ENCODE data around the gene LRBA. TPM values are rescaled to one million over a fixed set of nuclear protein-coding genes. Genes with fewer than 3 reads are reported as not detected.
"Not testable (repeated sequence)": the region's sequence is repeated elsewhere in the genome, so short reads cannot be mapped to it uniquely, and the experiment has no call there.

Gene LRBA
- total and polyA plus RNA-seq, 4 donors: 11.8 to 149 (median 34.2) TPM

- H3K27ac ChIP-seq (ENCODE audit: low read depth in 1 of 2, low read length in 1 of 2): no peak overlapping the region
- H3K4me3 ChIP-seq: no peak overlapping the region
- no peaks in the 10 kb centered on the region for H3K36me3 ChIP-seq (ENCODE audit: control insufficient read depth in 4 of 4, insufficient read depth in 4 of 4, low read length in 4 of 4)
- H3K27me3 ChIP-seq (ENCODE audit: control insufficient read depth in 3 of 3, insufficient read depth in 3 of 3, low read length in 2 of 3): no peaks in the 10 kb centered on the region
- DNase-seq: no peak
- TF ChIP-seq, protein P1, sequence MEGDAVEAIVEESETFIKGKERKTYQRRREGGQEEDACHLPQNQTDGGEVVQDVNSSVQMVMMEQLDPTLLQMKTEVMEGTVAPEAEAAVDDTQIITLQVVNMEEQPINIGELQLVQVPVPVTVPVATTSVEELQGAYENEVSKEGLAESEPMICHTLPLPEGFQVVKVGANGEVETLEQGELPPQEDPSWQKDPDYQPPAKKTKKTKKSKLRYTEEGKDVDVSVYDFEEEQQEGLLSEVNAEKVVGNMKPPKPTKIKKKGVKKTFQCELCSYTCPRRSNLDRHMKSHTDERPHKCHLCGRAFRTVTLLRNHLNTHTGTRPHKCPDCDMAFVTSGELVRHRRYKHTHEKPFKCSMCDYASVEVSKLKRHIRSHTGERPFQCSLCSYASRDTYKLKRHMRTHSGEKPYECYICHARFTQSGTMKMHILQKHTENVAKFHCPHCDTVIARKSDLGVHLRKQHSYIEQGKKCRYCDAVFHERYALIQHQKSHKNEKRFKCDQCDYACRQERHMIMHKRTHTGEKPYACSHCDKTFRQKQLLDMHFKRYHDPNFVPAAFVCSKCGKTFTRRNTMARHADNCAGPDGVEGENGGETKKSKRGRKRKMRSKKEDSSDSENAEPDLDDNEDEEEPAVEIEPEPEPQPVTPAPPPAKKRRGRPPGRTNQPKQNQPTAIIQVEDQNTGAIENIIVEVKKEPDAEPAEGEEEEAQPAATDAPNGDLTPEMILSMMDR (IDR thresholded peaks at IDR 0.05; ENCODE audit: control extremely low read depth, extremely low read depth): no peak
- H3K9ac ChIP-seq (ENCODE audit: insufficient read depth in 1 of 2, low read length in 2 of 2): no peak overlapping the region
- H3K9me3 ChIP-seq (ENCODE audit: control insufficient read depth in 4 of 4, insufficient read depth in 3 of 4, low read length in 3 of 4): no peaks in the 10 kb centered on the region
- H3K4me1 ChIP-seq (ENCODE audit: control insufficient read depth in 5 of 5, insufficient read depth in 5 of 5, low read length in 5 of 5): peaks cover 0 to 3% (median 0%) of the 10 kb centered on the region in 5 donors
- ATAC-seq (ENCODE audit: insufficient read depth, low FRiP score): no peak
Observed at GRCh38 chr4:150562751-150563150, 452.3 kb downstream of the LRBA start.

- H3K4me1 ChIP-seq (ENCODE audit: control insufficient read depth in 5 of 5, insufficient read depth in 5 of 5, low read length in 5 of 5): peaks cover 0 to 3% (median 0%) of the 10 kb centered on the region in 5 donors
- no peaks in the 10 kb centered on the region for H3K36me3 ChIP-seq (ENCODE audit: control insufficient read depth in 4 of 4, insufficient read depth in 4 of 4, low read length in 4 of 4)
- DNase-seq (no peak), ATAC-seq (ENCODE audit: insufficient read depth, low FRiP score) (no peak)
- no peaks in the 10 kb centered on the region for H3K9me3 ChIP-seq (ENCODE audit: control insufficient read depth in 4 of 4, insufficient read depth in 3 of 4, low read length in 3 of 4)
- H3K4me3 ChIP-seq: no peak overlapping the region
- H3K27me3 ChIP-seq (ENCODE audit: control insufficient read depth in 3 of 3, insufficient read depth in 3 of 3, low read length in 2 of 3): no peaks in the 10 kb centered on the region
- H3K9ac ChIP-seq (ENCODE audit: insufficient read depth in 1 of 2, low read length in 2 of 2): no peak overlapping the region
- H3K27ac ChIP-seq (ENCODE audit: low read depth in 1 of 2, low read length in 1 of 2): no peak overlapping the region
- 97 to 99% methylated on average over 2 of the region's 2 CpGs for WGBS, 2 donors
- TF ChIP-seq, protein P1 (IDR thresholded peaks at IDR 0.05; ENCODE audit: control extremely low read depth, extremely low read depth): no peak
Observed at GRCh38 chr4:150562250-150562649, 452.8 kb downstream of the LRBA start.

- DNase-seq: no peak
- Histone ChIP-seq H3K27ac (ENCODE audit: low read depth in 1 of 2, low read length in 1 of 2) (no peak overlapping the region), H3K9me3 (ENCODE audit: control insufficient read depth in 4 of 4, insufficient read depth in 3 of 4, low read length in 3 of 4) (no peaks in the 10 kb centered on the region), H3K27me3 (ENCODE audit: control insufficient read depth in 3 of 3, insufficient read depth in 3 of 3, low read length in 2 of 3) (no peaks in the 10 kb centered on the region), H3K4me3 (no peak overlapping the region), H3K9ac (ENCODE audit: insufficient read depth in 1 of 2, low read length in 2 of 2) (no peak overlapping the region), H3K4me1 (ENCODE audit: control insufficient read depth in 5 of 5, insufficient read depth in 5 of 5, low read length in 5 of 5) (peaks cover 0 to 3% (median 0%) of the 10 kb centered on the region in 5 donors), H3K36me3 (ENCODE audit: control insufficient read depth in 4 of 4, insufficient read depth in 4 of 4, low read length in 4 of 4) (no peaks in the 10 kb centered on the region)
- TF ChIP-seq, protein P1 (IDR thresholded peaks at IDR 0.05; ENCODE audit: control extremely low read depth, extremely low read depth): no peak
- 89 to 93% methylated on average over 2 of the region's 2 CpGs for WGBS, 2 donors
- ATAC-seq (ENCODE audit: insufficient read depth, low FRiP score): no peak
Observed at GRCh38 chr4:150561143-150561737, 453.8 kb downstream of the LRBA start.

GRCh38 chr4:150557811-150558210 lies 457.3 kb downstream of the LRBA start:
- H3K36me3 ChIP-seq (ENCODE audit: control insufficient read depth in 4 of 4, insufficient read depth in 4 of 4, low read length in 4 of 4); H3K27ac ChIP-seq (ENCODE audit: low read depth in 1 of 2, low read length in 1 of 2); H3K27me3 ChIP-seq (ENCODE audit: control insufficient read depth in 3 of 3, insufficient read depth in 3 of 3, low read length in 2 of 3); H3K4me3 ChIP-seq; H3K4me1 ChIP-seq (ENCODE audit: control insufficient read depth in 5 of 5, insufficient read depth in 5 of 5, low read length in 5 of 5); H3K9me3 ChIP-seq (ENCODE audit: control insufficient read depth in 4 of 4, insufficient read depth in 3 of 4, low read length in 3 of 4); DNase-seq; H3K9ac ChIP-seq (ENCODE audit: insufficient read depth in 1 of 2, low read length in 2 of 2): not testable (repeated sequence)
- 96% methylated on average over 3 of the region's 3 CpGs for WGBS, 2 donors
- ATAC-seq (ENCODE audit: insufficient read depth, low FRiP score): peak; percentile 34
